C4-2B (cell line): Measurements from ENCODE around the gene METAP1D.

Source experiments
- H3K27ac ChIP-seq: fragments of 450-650 bp; 2 replicates; pipeline ENCODE4 v1.5.1; 2017
- ZFX ChIP-seq: fragments of 450-650 bp; IDR thresholded peaks from 2 replicates; pipeline ENCODE4 v1.6.1; 2017
- TF ChIP-seq, protein P1 (sequence below): fragments of 450-650 bp; conservative IDR thresholded peaks from 2 replicates; pipeline ENCODE4 v1.5.1; 2017; ENCODE audit warnings: mild to moderate bottlenecking

Gene METAP1D

DNA sequence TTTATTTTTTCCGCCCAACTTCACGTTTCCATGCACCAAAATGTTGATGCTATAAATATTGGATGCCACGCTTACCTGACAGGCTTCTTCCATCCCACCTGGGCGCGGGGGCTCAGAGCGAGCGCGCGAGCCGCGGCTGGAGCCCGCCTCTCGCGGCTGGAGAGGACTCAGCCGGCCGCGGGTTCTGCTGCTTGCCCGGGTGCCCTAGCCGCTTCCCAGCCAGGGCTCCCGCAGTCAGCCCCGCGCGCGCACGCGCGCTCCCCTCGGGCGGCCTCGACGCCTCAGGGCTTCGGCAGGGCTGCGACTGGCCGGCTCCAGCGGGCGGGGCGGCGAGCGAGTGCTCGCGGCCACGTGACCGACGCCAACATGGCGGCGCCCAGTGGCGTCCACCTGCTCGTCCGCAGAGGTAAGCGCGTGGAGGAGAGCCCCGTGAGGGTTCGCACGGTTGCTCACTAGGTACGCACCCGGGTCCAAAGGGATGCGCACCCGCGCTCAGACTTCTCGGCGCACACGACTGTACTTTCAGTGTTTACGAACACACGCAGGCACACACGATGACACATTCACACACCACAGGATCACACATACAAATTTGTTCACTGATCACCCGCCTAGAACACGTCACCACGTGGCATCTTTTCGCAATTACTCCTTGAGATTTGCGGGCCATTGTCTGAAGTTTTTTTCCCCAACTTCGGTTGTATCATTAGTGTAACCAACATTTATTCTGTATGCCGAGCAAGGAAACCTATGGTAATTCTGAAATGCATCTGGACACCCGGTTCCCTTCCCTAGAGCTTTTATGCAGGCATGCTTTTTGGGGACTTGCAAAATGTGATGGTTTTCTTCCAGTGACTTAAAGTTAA, at the start of gene METAP1D:
Gene METAP1D, plus strand, starts transcription at position 350 of the 866 bp plus-strand sequence. Its CDS starts 17 bp downstream, at position 367.
- TF ChIP-seq ZFX, result no peak
- TF ChIP-seq, protein P1, sequence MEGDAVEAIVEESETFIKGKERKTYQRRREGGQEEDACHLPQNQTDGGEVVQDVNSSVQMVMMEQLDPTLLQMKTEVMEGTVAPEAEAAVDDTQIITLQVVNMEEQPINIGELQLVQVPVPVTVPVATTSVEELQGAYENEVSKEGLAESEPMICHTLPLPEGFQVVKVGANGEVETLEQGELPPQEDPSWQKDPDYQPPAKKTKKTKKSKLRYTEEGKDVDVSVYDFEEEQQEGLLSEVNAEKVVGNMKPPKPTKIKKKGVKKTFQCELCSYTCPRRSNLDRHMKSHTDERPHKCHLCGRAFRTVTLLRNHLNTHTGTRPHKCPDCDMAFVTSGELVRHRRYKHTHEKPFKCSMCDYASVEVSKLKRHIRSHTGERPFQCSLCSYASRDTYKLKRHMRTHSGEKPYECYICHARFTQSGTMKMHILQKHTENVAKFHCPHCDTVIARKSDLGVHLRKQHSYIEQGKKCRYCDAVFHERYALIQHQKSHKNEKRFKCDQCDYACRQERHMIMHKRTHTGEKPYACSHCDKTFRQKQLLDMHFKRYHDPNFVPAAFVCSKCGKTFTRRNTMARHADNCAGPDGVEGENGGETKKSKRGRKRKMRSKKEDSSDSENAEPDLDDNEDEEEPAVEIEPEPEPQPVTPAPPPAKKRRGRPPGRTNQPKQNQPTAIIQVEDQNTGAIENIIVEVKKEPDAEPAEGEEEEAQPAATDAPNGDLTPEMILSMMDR, result peak; percentile 23
- peak within 1 kb of the TSS; percentile 89 for H3K27ac ChIP-seq

DNA sequence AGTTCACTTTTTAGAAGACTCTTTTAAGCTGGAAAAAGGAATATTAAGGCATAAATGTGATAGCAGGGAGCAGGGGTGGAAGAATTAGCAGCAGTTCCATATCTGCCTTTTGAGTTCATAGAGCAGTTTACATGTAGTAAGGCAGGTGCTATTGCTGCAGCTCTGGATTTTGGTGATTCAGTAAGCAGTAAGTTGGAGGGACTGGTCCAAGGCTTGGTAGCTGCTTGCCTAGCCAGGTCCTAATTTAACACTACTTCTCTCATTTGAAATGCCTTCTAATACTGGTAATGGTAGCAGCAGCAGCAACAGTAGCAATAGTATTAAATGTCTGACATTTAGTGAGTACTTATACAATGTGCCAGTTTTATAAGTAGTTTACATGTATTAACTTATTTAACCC, 47.5 kb upstream of the METAP1D start:
- H3K27ac ChIP-seq, result no peak overlapping the region
- TF ChIP-seq, protein P1, result no peak
- no peak for TF ChIP-seq ZFX

DNA sequence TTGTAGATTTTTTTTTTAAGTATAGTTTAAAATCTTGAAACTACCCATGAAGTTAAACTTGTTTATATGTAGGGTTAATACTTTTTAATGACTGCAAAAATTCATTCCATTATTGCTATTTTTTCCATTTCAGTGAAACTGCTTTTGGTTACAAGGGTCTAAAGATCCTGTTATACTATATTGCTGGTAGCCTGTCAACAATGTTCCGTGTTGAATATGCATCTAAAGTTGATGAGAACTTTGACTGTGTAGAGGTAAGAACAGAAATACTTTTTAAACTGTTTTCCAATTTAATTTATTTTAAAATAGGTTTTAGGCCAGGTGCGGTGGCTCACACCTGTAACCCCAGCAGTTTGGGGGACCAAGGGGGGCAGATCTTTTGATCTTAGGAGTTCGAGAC, 47.0 kb upstream of the METAP1D start:
- no peak overlapping the region for H3K27ac ChIP-seq
- TF ChIP-seq, protein P1, result no peak
- TF ChIP-seq ZFX, result no peak

DNA sequence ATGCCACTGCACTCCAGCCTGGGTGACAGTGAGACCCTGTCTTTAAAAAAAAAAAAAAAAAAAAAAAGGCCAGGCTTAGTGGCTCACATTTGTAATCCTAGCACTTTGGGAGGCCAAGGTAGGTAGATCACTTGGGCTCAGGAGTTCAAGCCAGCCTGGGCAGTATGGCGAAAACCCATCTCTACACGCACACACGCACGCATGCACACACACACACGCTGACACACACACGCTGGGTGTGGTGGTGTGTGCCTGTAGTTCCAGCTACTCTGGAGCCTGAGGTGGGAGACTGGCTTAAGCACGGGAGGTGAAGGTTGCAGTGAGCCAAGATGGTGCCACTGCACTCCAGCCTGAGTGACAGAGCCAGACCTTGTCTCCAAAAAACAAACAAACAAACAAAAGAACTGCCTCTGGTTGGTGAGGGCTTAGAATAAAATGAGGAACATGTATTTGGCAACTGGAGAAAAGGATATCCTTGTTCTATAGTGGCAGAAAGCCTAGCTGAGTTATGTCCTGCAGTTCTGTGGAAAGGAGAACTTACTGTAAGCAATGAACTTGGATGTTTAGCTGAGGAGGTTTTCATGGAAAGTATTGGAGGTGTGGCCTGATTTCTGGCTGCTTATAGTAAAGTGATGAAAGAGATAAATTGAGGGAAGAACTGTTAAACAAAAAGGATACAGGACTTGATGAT, 43.5 kb upstream of the METAP1D start:
- H3K27ac ChIP-seq, result peak overlapping the region; percentile 65
- no peak for TF ChIP-seq ZFX
- TF ChIP-seq, protein P1, result no peak

DNA sequence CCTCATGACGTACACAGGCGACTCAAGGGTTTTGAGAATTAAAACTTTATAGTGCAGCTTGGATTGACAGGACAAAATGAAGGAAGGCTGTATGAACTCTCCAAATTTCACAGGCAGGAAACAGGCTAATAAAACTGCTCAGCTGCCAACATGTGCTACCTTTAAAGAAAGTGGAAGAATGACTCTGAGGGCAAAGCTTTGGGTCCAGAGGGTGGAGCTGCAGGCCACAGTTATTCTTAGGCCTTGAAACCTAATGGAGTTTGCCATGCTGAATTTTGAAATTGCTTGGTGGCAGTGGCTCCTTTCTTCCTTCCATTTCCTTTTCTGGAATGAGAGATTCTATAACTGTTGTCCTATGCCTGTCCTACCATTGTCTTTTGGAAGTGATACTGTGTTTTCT, 42.7 kb upstream of the METAP1D start:
- peak overlapping the region; percentile 65; the same call in 1 of the 2 replicates for H3K27ac ChIP-seq
- TF ChIP-seq, protein P1, result no peak
- TF ChIP-seq ZFX, result no peak

DNA sequence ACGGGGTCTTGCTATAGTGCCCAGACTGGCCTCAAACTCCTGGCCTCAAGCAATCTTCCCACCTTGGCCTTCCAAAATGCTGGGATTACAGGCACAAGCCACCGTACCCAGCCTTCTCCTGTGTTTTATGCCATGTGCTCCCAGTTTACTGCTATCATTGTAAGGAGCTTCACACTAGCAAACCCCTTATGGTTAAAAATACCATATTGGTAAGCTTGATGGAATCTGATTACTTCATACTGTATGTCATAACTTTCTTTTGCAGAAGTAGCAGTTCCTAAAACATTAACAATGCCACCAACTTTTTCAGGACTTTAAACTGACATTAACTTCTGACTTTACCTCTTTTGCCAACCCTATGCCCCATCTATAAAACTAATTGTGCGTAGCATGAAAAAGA, 41.3 kb upstream of the METAP1D start:
- TF ChIP-seq, protein P1, result no peak
- TF ChIP-seq ZFX, result no peak
- no peak overlapping the region for H3K27ac ChIP-seq

DNA sequence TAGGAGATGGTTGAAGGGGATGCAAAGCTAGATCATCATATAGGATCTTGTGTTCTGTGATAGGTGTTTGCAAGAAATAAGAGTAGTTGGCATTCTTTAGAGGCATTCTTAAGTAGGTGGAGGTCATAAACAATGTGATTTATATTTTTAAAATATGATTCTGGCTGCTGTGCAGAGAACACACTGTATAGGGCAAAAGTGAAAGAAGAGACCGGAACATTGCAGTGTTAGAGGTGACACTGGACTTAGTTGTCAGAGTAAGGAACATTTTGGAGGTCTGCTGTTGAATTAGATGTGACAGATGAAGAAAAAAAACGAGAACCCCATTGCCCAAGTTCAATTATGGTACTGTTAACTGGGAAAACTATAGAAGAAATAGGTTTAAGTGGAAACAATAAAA, 39.8 kb upstream of the METAP1D start:
- no peak overlapping the region for H3K27ac ChIP-seq
- no peak for TF ChIP-seq ZFX
- TF ChIP-seq, protein P1, result no peak
